ENCODE measurements around the gene WWTR1.

GRCh38 chr3:149541091-149541491, 116.7 kb downstream of the WWTR1 start:
- TF ChIP-seq, protein P1, sequence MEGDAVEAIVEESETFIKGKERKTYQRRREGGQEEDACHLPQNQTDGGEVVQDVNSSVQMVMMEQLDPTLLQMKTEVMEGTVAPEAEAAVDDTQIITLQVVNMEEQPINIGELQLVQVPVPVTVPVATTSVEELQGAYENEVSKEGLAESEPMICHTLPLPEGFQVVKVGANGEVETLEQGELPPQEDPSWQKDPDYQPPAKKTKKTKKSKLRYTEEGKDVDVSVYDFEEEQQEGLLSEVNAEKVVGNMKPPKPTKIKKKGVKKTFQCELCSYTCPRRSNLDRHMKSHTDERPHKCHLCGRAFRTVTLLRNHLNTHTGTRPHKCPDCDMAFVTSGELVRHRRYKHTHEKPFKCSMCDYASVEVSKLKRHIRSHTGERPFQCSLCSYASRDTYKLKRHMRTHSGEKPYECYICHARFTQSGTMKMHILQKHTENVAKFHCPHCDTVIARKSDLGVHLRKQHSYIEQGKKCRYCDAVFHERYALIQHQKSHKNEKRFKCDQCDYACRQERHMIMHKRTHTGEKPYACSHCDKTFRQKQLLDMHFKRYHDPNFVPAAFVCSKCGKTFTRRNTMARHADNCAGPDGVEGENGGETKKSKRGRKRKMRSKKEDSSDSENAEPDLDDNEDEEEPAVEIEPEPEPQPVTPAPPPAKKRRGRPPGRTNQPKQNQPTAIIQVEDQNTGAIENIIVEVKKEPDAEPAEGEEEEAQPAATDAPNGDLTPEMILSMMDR (conservative IDR thresholded peaks at IDR 0.05), result no peak
- no peak for TF ChIP-seq EZH2 (IDR thresholded peaks at IDR 0.05; ENCODE audit: low read depth)
